B cell (primary cell): ENCODE results near the gene OR10G4. TPM values are rescaled to one million over a fixed set of nuclear protein-coding genes. Genes with fewer than 3 reads are reported as not detected.

Experiments
- ATAC-seq: fragments of 200-7000 bp; cut with Tn5 transposase; one replicate; pipeline ENCODE4 v1.10.0; 2021; ENCODE audit warnings: low read depth, mild to moderate bottlenecking, moderate number of reproducible peaks, moderate library complexity
- CTCF ChIA-PET: fragments of 350-600 bp; sonication (Branson Sonifier 250); formaldehyde crosslinking; loops from one replicate; lab custom pipeline; 2021; ENCODE audit warnings: antibody characterized with exemption, inconsistent platforms; lab: Charles Lee
- POLR2A ChIA-PET: fragments of 350-600 bp; sonication (Branson Sonifier 250); formaldehyde crosslinking; loops from one replicate; lab custom pipeline; 2021; ENCODE audit warnings: antibody characterized with exemption; lab: Charles Lee
- DNase-seq: peaks from one replicate; pipeline ENCODE4 v3.0.0; 2013
- H2AFZ ChIP-seq: 2 replicates; pipeline ENCODE4 v1.6.1; 2012; ENCODE audit warnings: mild to moderate bottlenecking, low read depth, low read length; ENCODE audit not compliant: insufficient read depth, poor library complexity, severe bottlenecking
- H3K27ac ChIP-seq, 2 donors: 1 replicate in 1 of 2; 2 replicates in 1 of 2; pipeline ENCODE4 v1.5.1; 2012 to 2013; ENCODE audit warnings: low read length in 2 of 2, mild to moderate bottlenecking in 2 of 2, moderate library complexity in 1 of 2
- H3K27me3 ChIP-seq, 4 experiments: fragments of 200-600 bp in 1 of 4; sonication (generic) in 1 of 4; replicated peaks in 1 of 4; 1 replicate in 2 of 4; 2 replicates in 2 of 4; pipeline versions ENCODE4 v1.6.1 to v1.7.0; 2013 to 2016; ENCODE audit warnings: low read length in 3 of 4, mild to moderate bottlenecking in 2 of 4, mixed read lengths in 1 of 4, moderate library complexity in 1 of 4; ENCODE audit not compliant: insufficient read depth in 4 of 4, control insufficient read depth in 3 of 4; ENCODE audit errors: control extremely low read depth in 1 of 4
- H3K36me3 ChIP-seq, 2 experiments: replicated peaks in 1 of 2; 1 replicate in 1 of 2; 2 replicates in 1 of 2; pipeline versions ENCODE4 v1.6.1 to v1.7.1; 2013; ENCODE audit warnings: low read length in 1 of 2; ENCODE audit not compliant: insufficient read depth in 2 of 2, control insufficient read depth in 1 of 2; ENCODE audit errors: control extremely low read depth in 1 of 2, extremely low read depth in 1 of 2
- H3K4me1 ChIP-seq, 2 donors: fragments of 200-600 bp in 1 of 2; sonication (generic) in 1 of 2; 1 replicate in 1 of 2; 2 replicates in 1 of 2; pipeline versions ENCODE4 v1.5.1 to v1.6.1; 2013 to 2017; ENCODE audit warnings: low read length in 2 of 2; ENCODE audit not compliant: control insufficient read depth in 2 of 2, insufficient read depth in 2 of 2
- H3K4me2 ChIP-seq: replicated peaks from 2 replicates; pipeline ENCODE3; 2012; ENCODE audit warnings: mild to moderate bottlenecking, low read depth, low read length; ENCODE audit not compliant: poor library complexity, severe bottlenecking
- H3K4me3 ChIP-seq, 5 experiments: fragments of 200-600 bp in 1 of 5; sonication (generic) in 1 of 5; 1 replicate in 3 of 5; 2 replicates in 2 of 5; pipeline versions ENCODE4 v1.5.1 to v1.7.0; 2011 to 2016; ENCODE audit warnings: low read length in 4 of 5, mild to moderate bottlenecking in 4 of 5, low read depth in 2 of 5, control low read depth in 1 of 5, moderate library complexity in 1 of 5; ENCODE audit not compliant: insufficient read depth in 1 of 5; ENCODE audit errors: control extremely low read depth in 1 of 5, extremely low read depth in 1 of 5
- H3K79me2 ChIP-seq: fragments of 200-600 bp; sonication (generic); one replicate; pipeline ENCODE4 v1.6.0; 2016; ENCODE audit warnings: low read length; ENCODE audit not compliant: control insufficient read depth, insufficient read depth
- H3K9ac ChIP-seq: fragments of 200-600 bp; sonication (generic); 2 replicates; pipeline ENCODE4 v1.6.1; 2017; ENCODE audit warnings: mild to moderate bottlenecking, low read length, moderate library complexity
- H3K9me3 ChIP-seq, 3 donors: one replicate each; pipeline versions ENCODE4 v1.6.1 to v1.7.1; 2013; ENCODE audit warnings: low read length in 2 of 3; ENCODE audit not compliant: control insufficient read depth in 2 of 3, insufficient read depth in 1 of 3; ENCODE audit errors: control extremely low read depth in 1 of 3
- H4K20me1 ChIP-seq: 2 replicates; pipeline ENCODE4 v1.6.0; 2012; ENCODE audit warnings: mild to moderate bottlenecking, low read length; ENCODE audit not compliant: insufficient read depth, control insufficient read depth, poor library complexity, severe bottlenecking
- H3K27ac Mint-ChIP-seq: one replicate; pipeline ENCODE4 v1.8.0; 2021; ENCODE audit warnings: mixed read lengths
- H3K27me3 Mint-ChIP-seq: one replicate; pipeline ENCODE4 v1.8.0; 2021; ENCODE audit warnings: mixed read lengths
- H3K4me1 Mint-ChIP-seq: one replicate; pipeline ENCODE4 v1.8.0; 2021; ENCODE audit warnings: mixed read lengths
- H3K4me3 Mint-ChIP-seq: one replicate; pipeline ENCODE4 v1.8.0; 2021; ENCODE audit warnings: mixed read lengths
- H3K9me3 Mint-ChIP-seq: one replicate; pipeline ENCODE4 v1.8.0; 2022; ENCODE audit warnings: mixed read lengths; ENCODE audit not compliant: insufficient read depth
- CTCF ChIP-seq: fragments of 200-600 bp; IDR thresholded peaks from one replicate; pipeline ENCODE4 v1.8.0; 2022; ENCODE audit warnings: antibody characterized with exemption, mild to moderate bottlenecking
- EZH2 ChIP-seq: IDR thresholded peaks from 2 replicates; pipeline ENCODE4 v1.6.1; 2012; ENCODE audit warnings: borderline replicate concordance, low read depth, mild to moderate bottlenecking, moderate library complexity, low read length; ENCODE audit not compliant: insufficient read depth, poor library complexity, severe bottlenecking
- WGBS: methylation state at CpG from one replicate; pipeline ENCODE4 v1.1.5; 2013; ENCODE audit warnings: missing lambda C conversion rate; ENCODE audit not compliant: insufficient coverage; 5-methylcytosine and 5-hydroxymethylcytosine counted together
- intact Hi-C: fragments of 100-400 bp; cut with micrococcal nuclease; formaldehyde crosslinking; loops from one replicate; pipeline ENCODE4 v1.10.0; 2022
- polyA plus RNA-seq: library from polyadenylated mRNA; depleted of rRNA; stranded (reverse); fragments of >200 nt; gene quantifications from 2 replicates; pipeline ENCODE4 v1.2.3, GENCODE V29; 2012
- total RNA-seq, 2 donors: library from RNA; stranded (reverse); fragments of 120-200 nt in 1 of 2; gene quantifications; 1 replicate in 1 of 2; 2 replicates in 1 of 2; pipeline versions ENCODE4 v1.2.3 to v1.2.4, GENCODE V29; 2013 to 2022

Gene OR10G4
- total and polyA plus RNA-seq, 2 donors (not counting 1 experiment from before 2014, with no cell fraction given) = not detected

DNA sequence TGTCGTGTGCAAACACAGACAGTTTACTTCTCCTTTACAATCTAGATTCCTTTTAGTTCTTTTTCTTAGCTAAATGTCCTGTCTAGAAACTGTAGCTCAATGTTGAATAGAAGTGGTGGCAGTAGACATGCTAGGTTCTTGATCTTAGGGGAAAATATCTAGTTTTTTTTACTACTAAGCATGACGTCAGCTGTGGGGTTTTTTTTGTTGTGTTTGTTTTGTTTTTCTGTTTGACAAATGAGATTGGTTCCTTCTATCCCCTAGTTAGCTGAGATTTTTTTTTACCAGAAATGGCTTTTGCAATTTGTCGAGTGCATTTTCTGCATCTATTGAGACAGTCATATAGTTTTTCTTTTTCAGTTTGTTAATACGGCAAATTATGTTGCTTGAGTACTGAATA is 30.6 kb downstream of the OR10G4 start:
- TF ChIP-seq EZH2 = no peak
- no peak for TF ChIP-seq CTCF
- ATAC-seq (no peak), DNase-seq (no peak)
- Mint-ChIP-seq H3K9me3 (no peaks in the 10 kb centered on the region), H3K4me1 (no peaks in the 10 kb centered on the region), H3K27me3 (peaks cover 3% of the 10 kb centered on the region), H3K4me3 (no peak overlapping the region), H3K27ac (no peak overlapping the region)
- CTCF ChIA-PET = no interaction called here
- Histone ChIP-seq H3K27me3 (peaks cover 0 to 2% (median 0%) of the 10 kb centered on the region in 4 experiments), H3K9ac (no peak overlapping the region), H3K79me2 (no peaks in the 10 kb centered on the region), H3K4me2 (no peak overlapping the region), H2AFZ (no peak overlapping the region), H3K9me3 (peaks cover 0 to 1% (median 0%) of the 10 kb centered on the region in 3 donors), H3K36me3 (no peaks in the 10 kb centered on the region), H3K4me1 (no peaks in the 10 kb centered on the region), H4K20me1 (no peaks in the 10 kb centered on the region), H3K4me3 (no peak overlapping the region), H3K27ac (no peak overlapping the region)
- intact Hi-C loops = no loop called here
- WGBS = no CpG with 5 or more reads among the region's 4 CpGs
- POLR2A ChIA-PET = no interaction called here

DNA sequence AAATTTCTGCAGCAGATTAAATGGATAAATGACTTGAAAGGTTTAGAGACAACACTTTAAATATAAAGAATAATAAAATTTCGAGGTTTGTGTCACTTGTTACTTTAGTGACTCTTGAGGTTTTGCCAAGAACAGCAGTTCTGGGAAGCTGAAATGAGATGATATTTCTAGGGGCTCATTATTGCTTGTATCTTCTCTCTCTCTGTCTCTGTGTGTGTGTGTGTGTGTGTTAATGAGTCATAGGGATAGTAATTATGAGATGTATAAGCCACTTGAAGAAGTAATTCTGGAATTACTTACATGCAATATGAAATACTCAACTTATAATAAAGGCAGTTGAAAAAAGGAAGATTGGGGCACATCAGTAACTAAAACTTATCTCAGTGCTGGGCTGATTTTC is 38.0 kb downstream of the OR10G4 start:
- ChIA-PET POLR2A (no interaction called here), CTCF (no interaction called here)
- H3K27me3 Mint-ChIP-seq = peaks cover 3% of the 10 kb centered on the region
- Histone ChIP-seq H3K27ac (no peak overlapping the region), H3K27me3 (peaks cover 0 to 2% (median 0%) of the 10 kb centered on the region in 4 experiments), H2AFZ (no peak overlapping the region), H3K4me3 (no peak overlapping the region), H3K79me2 (no peaks in the 10 kb centered on the region), H3K4me1 (no peaks in the 10 kb centered on the region), H3K36me3 (no peaks in the 10 kb centered on the region), H3K9ac (no peak overlapping the region), H4K20me1 (no peaks in the 10 kb centered on the region), H3K4me2 (no peak overlapping the region), H3K9me3 (no peaks in the 10 kb centered on the region)
- DNase-seq = no peak
- no peaks in the 10 kb centered on the region for H3K9me3 Mint-ChIP-seq
- no peak for TF ChIP-seq EZH2
- TF ChIP-seq CTCF = no peak
- intact Hi-C loops = no loop called here
- no peak overlapping the region for H3K4me3 Mint-ChIP-seq
- H3K4me1 Mint-ChIP-seq = no peaks in the 10 kb centered on the region
- H3K27ac Mint-ChIP-seq = no peak overlapping the region
- no CpG with 5 or more reads among the region's 1 CpG for WGBS
- ATAC-seq = no peak
